Endodermal cell (in vitro differentiated cells): ENCODE data around the gene PRKG2. TPM values are rescaled to one million over a fixed set of nuclear protein-coding genes. Genes with fewer than 3 reads are reported as not detected.

Experiments
- DNase-seq: peaks from one replicate; pipeline ENCODE4 v3.0.0-alpha.2; 2017
- H3K27ac ChIP-seq: 2 replicates; pipeline ENCODE4 v1.5.1; 2013; ENCODE audit warnings: mild to moderate bottlenecking, low read depth, low read length, moderate library complexity
- H3K27me3 ChIP-seq: 2 replicates; pipeline ENCODE4 v1.6.1; 2013; ENCODE audit warnings: mild to moderate bottlenecking, low read length, moderate library complexity; ENCODE audit not compliant: insufficient read depth, control insufficient read depth, poor library complexity, severe bottlenecking
- H3K36me3 ChIP-seq: 2 replicates; pipeline ENCODE4 v1.7.0; 2013; ENCODE audit warnings: mild to moderate bottlenecking, low read length, moderate library complexity; ENCODE audit not compliant: control insufficient read depth, insufficient read depth
- H3K4me1 ChIP-seq: one replicate; pipeline ENCODE4 v1.7.0; 2013; ENCODE audit warnings: low read length; ENCODE audit not compliant: control insufficient read depth, insufficient read depth
- H3K4me3 ChIP-seq: 2 replicates; pipeline ENCODE4 v1.5.1; 2013; ENCODE audit warnings: mild to moderate bottlenecking, low read length, moderate library complexity
- H3K9ac ChIP-seq: 2 replicates; pipeline ENCODE4 v1.6.1; 2013; ENCODE audit warnings: mild to moderate bottlenecking, low read length, moderate library complexity; ENCODE audit not compliant: poor library complexity, severe bottlenecking; ENCODE audit errors: extremely low read depth
- H3K9me3 ChIP-seq: 2 replicates; pipeline ENCODE4 v1.6.1; 2013; ENCODE audit warnings: mild to moderate bottlenecking, low read length, moderate library complexity; ENCODE audit not compliant: control insufficient read depth
- H3K27ac Mint-ChIP-seq: 2 replicates; pipeline ENCODE4 v1.8.0; 2020; ENCODE audit warnings: mixed read lengths
- H3K27me3 Mint-ChIP-seq: 2 replicates; pipeline ENCODE4 v1.8.0; 2021; ENCODE audit warnings: mild to moderate bottlenecking, mixed read lengths; ENCODE audit not compliant: insufficient read depth
- H3K36me3 Mint-ChIP-seq: 2 replicates; pipeline ENCODE4 v1.8.0; 2020; ENCODE audit warnings: low read depth, mixed read lengths
- H3K4me1 Mint-ChIP-seq: 2 replicates; pipeline ENCODE4 v1.8.0; 2020; ENCODE audit warnings: mixed read lengths
- H3K4me3 Mint-ChIP-seq: 2 replicates; pipeline ENCODE4 v1.8.0; 2020; ENCODE audit warnings: mild to moderate bottlenecking, moderate library complexity, mixed read lengths
- H3K9me3 Mint-ChIP-seq: 2 replicates; pipeline ENCODE4 v1.8.0; 2020; ENCODE audit warnings: mild to moderate bottlenecking, mixed read lengths
- CTCF ChIP-seq: fragments of 200-600 bp; sonication (generic); conservative IDR thresholded peaks from 2 replicates; pipeline ENCODE4 v1.5.0; 2021; ENCODE audit warnings: antibody characterized with exemption, mild to moderate bottlenecking
- WGBS, 2 experiments: methylation state at CpG; one replicate each; pipeline versions ENCODE4 v1.1.5 to v1.1.7; 2013; ENCODE audit warnings: missing lambda C conversion rate in 2 of 2, mixed read lengths in 1 of 2; ENCODE audit not compliant: insufficient coverage in 1 of 2, insufficient read length in 1 of 2; 5-methylcytosine and 5-hydroxymethylcytosine counted together
- total RNA-seq, 2 donors: library from RNA; stranded (reverse); fragmentation: NEBNext Ultra II Directional in 1 of 2; extraction: Animal tissue kit (Norgen Biotek cat#: 25700) in 1 of 2; gene quantifications; 2 replicates in 1 of 2; 3 replicates in 1 of 2; pipeline ENCODE4 v1.2.1, GENCODE V29; 2021

Gene PRKG2
- total RNA-seq, 2 donors from 2014 or later, result 1.3 to 2.4 TPM

GRCh38 chr4:81093720-81094401 is 121.2 kb downstream of the PRKG2 start:
- H3K27me3 Mint-ChIP-seq, result no peaks in the 10 kb centered on the region
- Histone ChIP-seq H3K4me1 (no peaks in the 10 kb centered on the region), H3K4me3 (no peak overlapping the region), H3K27me3 (no peaks in the 10 kb centered on the region), H3K9me3 (peaks cover 13% of the 10 kb centered on the region), H3K9ac (no peak overlapping the region), H3K27ac (no peak overlapping the region), H3K36me3 (no peaks in the 10 kb centered on the region)
- no peak for TF ChIP-seq CTCF
- H3K27ac Mint-ChIP-seq, result no peak overlapping the region
- no peak overlapping the region for H3K4me3 Mint-ChIP-seq
- no peaks in the 10 kb centered on the region for H3K9me3 Mint-ChIP-seq
- no peaks in the 10 kb centered on the region for H3K36me3 Mint-ChIP-seq
- H3K4me1 Mint-ChIP-seq, result peaks cover 12% of the 10 kb centered on the region
- DNase-seq, result no peak
- WGBS, 2 experiments, result 96 to 100% methylated on average over 1 to 2 of the region's 2 CpGs

- Mint-ChIP-seq H3K4me1 (no peaks in the 10 kb centered on the region), H3K36me3 (peaks cover 4% of the 10 kb centered on the region), H3K27me3 (no peaks in the 10 kb centered on the region), H3K27ac (no peak overlapping the region), H3K4me3 (no peak overlapping the region), H3K9me3 (peaks cover 12% of the 10 kb centered on the region)
- H3K27ac ChIP-seq, result no peak overlapping the region
- no peak for DNase-seq
- H3K27me3 ChIP-seq, result no peaks in the 10 kb centered on the region
- WGBS, 2 experiments, result 88 to 96% methylated on average over 3 of the region's 3 CpGs
- no peak overlapping the region for H3K9ac ChIP-seq
- H3K4me1 ChIP-seq, result no peaks in the 10 kb centered on the region
- H3K4me3 ChIP-seq, result no peak overlapping the region
- TF ChIP-seq CTCF, result no peak
- H3K9me3 ChIP-seq, result peaks cover 3% of the 10 kb centered on the region
- H3K36me3 ChIP-seq, result no peaks in the 10 kb centered on the region
Measured at GRCh38 chr4:81085979-81086378, 129.0 kb downstream of the PRKG2 start.

- Histone ChIP-seq H3K9me3 (peaks cover 5% of the 10 kb centered on the region), H3K27me3 (no peaks in the 10 kb centered on the region), H3K36me3 (no peaks in the 10 kb centered on the region), H3K27ac (no peak overlapping the region), H3K9ac (no peak overlapping the region), H3K4me3 (no peak overlapping the region), H3K4me1 (no peaks in the 10 kb centered on the region)
- H3K4me1 Mint-ChIP-seq, result no peaks in the 10 kb centered on the region
- DNase-seq, result no peak
- H3K27ac Mint-ChIP-seq, result no peak overlapping the region
- no peak for TF ChIP-seq CTCF
- H3K27me3 Mint-ChIP-seq, result no peaks in the 10 kb centered on the region
- H3K4me3 Mint-ChIP-seq, result no peak overlapping the region
- WGBS, 2 experiments, result 40 to 77% methylated on average over 1 to 3 of the region's 3 CpGs
- peaks cover 19% of the 10 kb centered on the region for H3K9me3 Mint-ChIP-seq
- peaks cover 4% of the 10 kb centered on the region for H3K36me3 Mint-ChIP-seq
Measured at GRCh38 chr4:81085291-81085690, 129.7 kb downstream of the PRKG2 start.
